Kidney (tissue), 14 donors: Measurements from ENCODE around the gene ZNF746. TPM values are rescaled to one million over a fixed set of nuclear protein-coding genes. Genes with fewer than 3 reads are reported as not detected.

Source experiments
- DNase-seq, 5 donors: peaks; one replicate each; pipeline ENCODE4 v3.0.0-alpha.2; 2013 to 2020
- FAIRE-seq: peaks from 2 replicates; lab custom pipeline; 2012; peaks lifted over from hg19 to GRCh38; lab: Jason Lieb, UNC
- H3K27ac ChIP-seq, 2 donors: one replicate each; pipeline ENCODE4 v1.7.0; 2013; ENCODE audit warnings: low read depth in 2 of 2, low read length in 2 of 2, inconsistent platforms in 1 of 2
- H3K27me3 ChIP-seq: one replicate; pipeline ENCODE4 v1.7.1; 2013; ENCODE audit warnings: low read length, inconsistent platforms; ENCODE audit not compliant: control insufficient read depth, insufficient read depth
- H3K36me3 ChIP-seq, 3 donors: one replicate each; pipeline versions ENCODE4 v1.7.0 to v1.7.1; 2013; ENCODE audit warnings: low read length in 3 of 3, control low read depth in 1 of 3, inconsistent platforms in 1 of 3; ENCODE audit not compliant: insufficient read depth in 3 of 3, control insufficient read depth in 2 of 3
- H3K4me1 ChIP-seq, 3 donors: one replicate each; pipeline versions ENCODE4 v1.7.0 to v1.7.1; 2013; ENCODE audit warnings: low read length in 3 of 3, inconsistent platforms in 1 of 3, low read depth in 1 of 3; ENCODE audit not compliant: control insufficient read depth in 2 of 3, insufficient read depth in 2 of 3
- H3K4me3 ChIP-seq, 3 donors: one replicate each; pipeline versions ENCODE4 v1.7.0 to v1.8.1; 2013; ENCODE audit warnings: low read length in 3 of 3, control low read depth in 1 of 3, inconsistent platforms in 1 of 3
- H3K9ac ChIP-seq, 3 donors: one replicate each; pipeline versions ENCODE4 v1.7.0 to v1.7.1; 2013; ENCODE audit warnings: low read length in 3 of 3, control low read depth in 1 of 3, inconsistent platforms in 1 of 3
- H3K9me3 ChIP-seq, 3 donors: one replicate each; pipeline versions ENCODE4 v1.7.0 to v1.7.1; 2013; ENCODE audit warnings: low read length in 3 of 3, control low read depth in 1 of 3, inconsistent platforms in 1 of 3; ENCODE audit not compliant: control insufficient read depth in 2 of 3, insufficient read depth in 1 of 3
- intact Hi-C: fragments of 100-400 bp; cut with DNase I; formaldehyde crosslinking; loops from one replicate; pipeline ENCODE4 v1.11.1; 2022
- polyA plus RNA-seq: library from polyadenylated mRNA; stranded (reverse); fragments of 350-450 nt; fragmentation: Illumina TruSeq; extraction: RNeasy Lipid Tissue Mini Kit (QIAGEN cat#74804); gene quantifications from one replicate; pipeline ENCODE4 v1.2.3, GENCODE V29; 2014; ENCODE audit warnings: low read depth, low replicate concordance; ENCODE audit not compliant: insufficient read depth
- total RNA-seq: library from RNA; stranded (reverse); fragmentation: NEBNext Ultra II Directional; extraction: Animal tissue kit (Norgen Biotek cat#: 25700); gene quantifications from one replicate; pipeline ENCODE4 v1.2.1, GENCODE V29; 2021
- TF ChIP-seq, protein P1 (sequence below): IDR thresholded peaks from 3 replicates; pipeline ENCODE4 v1.5.1; 2012; ENCODE audit warnings: mild to moderate bottlenecking, moderate library complexity, borderline replicate concordance; ENCODE audit not compliant: insufficient read depth; ENCODE audit errors: extremely low read depth
- donor health status: control.
- donor health status: control.
- donor health status: control.
- donor health status: control.
- donor health status: control.
- donor health status: DM: yes; HTN: yes; CAD: no.
- donor health status: Normal renal cell carcinoma (clear cell type).

The ZNF746 gene
- total and polyA plus RNA-seq, 2 donors from 2014 or later = 6.8 to 17.3 TPM

DNA sequence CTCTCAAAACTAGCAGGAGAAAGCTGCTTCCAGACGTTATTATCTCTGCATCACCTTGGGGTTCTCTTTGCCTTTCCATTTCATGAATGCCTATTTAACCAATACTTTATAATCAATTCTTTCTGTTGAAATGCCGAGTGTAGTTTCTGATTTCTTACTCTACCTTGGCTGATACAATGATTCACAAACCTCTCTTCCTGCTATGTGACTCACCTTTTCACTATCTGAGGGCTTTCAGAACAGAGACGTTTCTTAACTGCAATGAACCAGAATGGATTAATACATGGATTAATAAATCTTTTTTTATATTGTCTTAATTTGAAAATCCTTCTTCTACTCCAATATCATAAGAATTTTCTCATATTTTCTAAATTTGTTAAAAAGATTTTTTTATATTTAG lies 46.4 kb upstream of the ZNF746 start:
- Histone ChIP-seq H3K9ac (no peak overlapping the region), H3K27ac (no peak overlapping the region), H3K36me3 (peaks cover 2 to 19% (median 11%) of the 10 kb centered on the region in 3 donors), H3K27me3 (no peaks in the 10 kb centered on the region), H3K4me3 (no peak overlapping the region), H3K4me1 (no peaks in the 10 kb centered on the region), H3K9me3 (no peaks in the 10 kb centered on the region)
- DNase-seq = no peak
- intact Hi-C loops = no loop called here
- TF ChIP-seq, protein P1, sequence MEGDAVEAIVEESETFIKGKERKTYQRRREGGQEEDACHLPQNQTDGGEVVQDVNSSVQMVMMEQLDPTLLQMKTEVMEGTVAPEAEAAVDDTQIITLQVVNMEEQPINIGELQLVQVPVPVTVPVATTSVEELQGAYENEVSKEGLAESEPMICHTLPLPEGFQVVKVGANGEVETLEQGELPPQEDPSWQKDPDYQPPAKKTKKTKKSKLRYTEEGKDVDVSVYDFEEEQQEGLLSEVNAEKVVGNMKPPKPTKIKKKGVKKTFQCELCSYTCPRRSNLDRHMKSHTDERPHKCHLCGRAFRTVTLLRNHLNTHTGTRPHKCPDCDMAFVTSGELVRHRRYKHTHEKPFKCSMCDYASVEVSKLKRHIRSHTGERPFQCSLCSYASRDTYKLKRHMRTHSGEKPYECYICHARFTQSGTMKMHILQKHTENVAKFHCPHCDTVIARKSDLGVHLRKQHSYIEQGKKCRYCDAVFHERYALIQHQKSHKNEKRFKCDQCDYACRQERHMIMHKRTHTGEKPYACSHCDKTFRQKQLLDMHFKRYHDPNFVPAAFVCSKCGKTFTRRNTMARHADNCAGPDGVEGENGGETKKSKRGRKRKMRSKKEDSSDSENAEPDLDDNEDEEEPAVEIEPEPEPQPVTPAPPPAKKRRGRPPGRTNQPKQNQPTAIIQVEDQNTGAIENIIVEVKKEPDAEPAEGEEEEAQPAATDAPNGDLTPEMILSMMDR = no peak
- no peak for FAIRE-seq

DNA sequence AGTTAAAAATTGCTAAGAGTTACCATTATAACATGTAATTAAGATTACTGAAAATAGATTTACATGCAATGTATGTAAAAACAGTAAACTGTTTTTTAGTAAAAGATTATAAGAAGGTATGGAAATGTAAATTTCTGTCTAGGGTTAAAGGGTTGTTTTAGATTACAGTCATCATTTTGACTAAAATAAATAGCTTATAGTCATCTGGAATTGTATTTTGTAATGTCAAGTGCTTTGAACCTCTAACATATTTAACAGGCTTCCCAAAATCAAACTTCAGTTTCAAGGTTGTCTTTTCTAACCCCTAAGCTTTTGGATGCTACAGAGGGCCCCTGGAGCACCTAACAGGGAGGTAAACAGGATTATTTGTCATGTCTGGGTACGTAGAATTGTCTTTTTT lies 35.0 kb upstream of the ZNF746 start:
- Histone ChIP-seq H3K4me3 (no peak overlapping the region), H3K9ac (no peak overlapping the region), H3K27me3 (no peaks in the 10 kb centered on the region), H3K27ac (no peak overlapping the region), H3K9me3 (peaks cover 0 to 53% (median 15%) of the 10 kb centered on the region in 3 donors), H3K36me3 (no peaks in the 10 kb centered on the region), H3K4me1 (no peaks in the 10 kb centered on the region)
- FAIRE-seq (no peak), DNase-seq (no peak)
- intact Hi-C loops = no loop called here
- TF ChIP-seq, protein P1 = no peak

DNA sequence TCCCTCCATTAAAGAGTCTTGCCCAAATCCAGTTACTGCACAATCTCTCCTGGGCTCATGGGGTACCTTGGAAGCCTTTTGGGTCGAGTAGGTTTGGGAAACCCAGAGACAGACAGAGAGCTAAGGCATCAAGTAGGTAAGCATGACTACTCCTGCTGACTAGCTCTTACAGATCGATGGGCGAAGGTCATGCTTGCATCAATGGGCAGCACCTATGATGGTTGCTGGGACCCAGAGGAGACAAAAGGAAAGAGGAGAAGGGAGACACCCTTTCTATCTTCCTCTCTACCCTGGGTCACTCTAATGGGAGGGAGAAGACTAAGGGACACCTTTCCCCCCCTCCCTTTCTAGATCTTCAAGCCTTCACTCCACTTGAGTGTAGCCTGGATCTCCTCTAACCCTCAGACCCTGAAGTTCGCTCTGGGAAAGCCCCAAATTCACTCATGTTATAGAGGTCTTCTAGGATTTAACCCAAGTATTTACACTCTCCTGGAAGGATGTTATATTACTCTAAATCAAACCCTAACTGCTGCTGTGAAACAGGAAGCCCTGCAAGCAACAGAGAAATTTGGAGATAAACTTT lies 31.6 kb upstream of the ZNF746 start:
- H3K4me1 ChIP-seq = no peaks in the 10 kb centered on the region
- intact Hi-C loops = no loop called here
- H3K4me3 ChIP-seq = no peak overlapping the region
- FAIRE-seq = no peak
- peak in 1 of 5 donors; percentile 3 for DNase-seq
- H3K36me3 ChIP-seq = no peaks in the 10 kb centered on the region
- no peak overlapping the region for H3K27ac ChIP-seq
- H3K9me3 ChIP-seq = peaks cover 0 to 51% (median 15%) of the 10 kb centered on the region in 3 donors
- no peaks in the 10 kb centered on the region for H3K27me3 ChIP-seq
- TF ChIP-seq, protein P1 = no peak
- H3K9ac ChIP-seq = no peak overlapping the region

DNA sequence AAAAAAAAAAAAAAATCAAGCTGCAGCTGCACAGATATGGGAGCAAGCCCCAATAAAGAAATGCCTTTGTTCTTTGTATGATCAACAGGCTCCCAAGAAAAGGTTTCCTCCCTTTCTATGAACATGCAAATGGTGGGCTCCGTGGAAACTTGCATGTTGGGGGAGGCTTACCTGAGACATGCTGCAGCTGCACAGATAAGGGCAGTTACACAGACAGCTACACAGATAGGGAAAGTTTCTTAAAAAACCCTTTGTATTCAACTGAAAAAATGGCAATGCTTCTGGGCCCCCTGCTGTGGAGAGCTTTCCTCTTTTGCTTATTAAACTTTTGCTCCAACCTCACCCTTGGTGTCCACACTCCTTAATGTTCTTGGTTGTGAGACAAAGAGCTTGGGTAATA lies 29.8 kb upstream of the ZNF746 start:
- no peaks in the 10 kb centered on the region for H3K4me1 ChIP-seq
- DNase-seq = no peak
- H3K9ac ChIP-seq = no peak overlapping the region
- intact Hi-C loops = no loop called here
- peaks cover 0 to 43% (median 15%) of the 10 kb centered on the region in 3 donors for H3K9me3 ChIP-seq
- H3K4me3 ChIP-seq = no peak overlapping the region
- H3K36me3 ChIP-seq = no peaks in the 10 kb centered on the region
- H3K27ac ChIP-seq = no peak overlapping the region
- TF ChIP-seq, protein P1 = no peak
- no peak for FAIRE-seq
- no peaks in the 10 kb centered on the region for H3K27me3 ChIP-seq
